Rectal smooth muscle tissue (tissue), 1 donor: Measurements from ENCODE around the gene FAM181A.

Experiments used
- H3K27ac ChIP-seq: one replicate; pipeline ENCODE4 v1.7.0; 2013; ENCODE audit warnings: low read depth, low read length, inconsistent platforms
- H3K27me3 ChIP-seq: one replicate; pipeline ENCODE4 v1.7.0; 2013; ENCODE audit warnings: low read length; ENCODE audit not compliant: control insufficient read depth, insufficient read depth
- H3K36me3 ChIP-seq: one replicate; pipeline ENCODE4 v1.7.0; 2013; ENCODE audit warnings: low read length; ENCODE audit not compliant: control insufficient read depth, insufficient read depth
- H3K4me1 ChIP-seq: one replicate; pipeline ENCODE4 v1.7.0; 2013; ENCODE audit warnings: low read length; ENCODE audit not compliant: control insufficient read depth, insufficient read depth
- H3K4me3 ChIP-seq: one replicate; pipeline ENCODE4 v1.7.0; 2013; ENCODE audit warnings: low read length
- H3K9ac ChIP-seq: one replicate; pipeline ENCODE4 v1.7.0; 2013; ENCODE audit warnings: low read length

The FAM181A gene

DNA sequence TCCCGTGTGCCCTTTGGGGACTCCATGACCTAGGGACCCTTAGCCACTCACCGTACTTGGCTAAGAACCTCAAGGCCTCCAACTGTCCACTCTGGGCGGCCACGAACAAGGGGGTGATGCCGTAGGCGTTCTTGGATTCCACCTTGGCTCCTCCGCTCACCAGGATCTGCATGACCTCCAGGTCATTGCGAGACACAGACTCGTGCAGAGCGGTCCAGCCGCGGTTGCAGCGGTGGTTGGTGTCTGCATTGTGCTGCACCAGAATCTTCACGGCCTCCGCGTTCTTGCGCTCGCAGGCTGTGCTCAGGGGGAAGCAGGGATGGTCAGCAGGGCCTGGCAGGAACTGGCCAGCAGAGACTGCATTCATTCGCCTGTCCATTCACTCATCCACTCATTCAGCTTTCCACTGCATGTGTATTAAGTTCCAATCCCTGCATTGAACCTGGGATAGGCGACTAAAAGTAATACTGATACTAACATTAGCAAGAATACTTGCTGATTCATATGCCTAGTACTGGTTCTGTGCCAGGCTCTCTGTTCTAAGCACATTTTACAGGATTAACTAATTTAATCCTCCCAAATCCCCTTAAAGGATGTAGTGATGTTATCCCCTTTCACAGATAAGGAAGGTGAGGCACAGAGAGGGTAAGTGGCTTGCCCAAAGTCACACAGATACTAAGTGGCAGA, 23.9 kb downstream of the FAM181A start:
- Histone ChIP-seq H3K4me3 (no peak overlapping the region), H3K27ac (no peak overlapping the region), H3K4me1 (peaks cover 7% of the 10 kb centered on the region), H3K36me3 (peaks cover 20% of the 10 kb centered on the region), H3K27me3 (no peaks in the 10 kb centered on the region), H3K9ac (no peak overlapping the region)

DNA sequence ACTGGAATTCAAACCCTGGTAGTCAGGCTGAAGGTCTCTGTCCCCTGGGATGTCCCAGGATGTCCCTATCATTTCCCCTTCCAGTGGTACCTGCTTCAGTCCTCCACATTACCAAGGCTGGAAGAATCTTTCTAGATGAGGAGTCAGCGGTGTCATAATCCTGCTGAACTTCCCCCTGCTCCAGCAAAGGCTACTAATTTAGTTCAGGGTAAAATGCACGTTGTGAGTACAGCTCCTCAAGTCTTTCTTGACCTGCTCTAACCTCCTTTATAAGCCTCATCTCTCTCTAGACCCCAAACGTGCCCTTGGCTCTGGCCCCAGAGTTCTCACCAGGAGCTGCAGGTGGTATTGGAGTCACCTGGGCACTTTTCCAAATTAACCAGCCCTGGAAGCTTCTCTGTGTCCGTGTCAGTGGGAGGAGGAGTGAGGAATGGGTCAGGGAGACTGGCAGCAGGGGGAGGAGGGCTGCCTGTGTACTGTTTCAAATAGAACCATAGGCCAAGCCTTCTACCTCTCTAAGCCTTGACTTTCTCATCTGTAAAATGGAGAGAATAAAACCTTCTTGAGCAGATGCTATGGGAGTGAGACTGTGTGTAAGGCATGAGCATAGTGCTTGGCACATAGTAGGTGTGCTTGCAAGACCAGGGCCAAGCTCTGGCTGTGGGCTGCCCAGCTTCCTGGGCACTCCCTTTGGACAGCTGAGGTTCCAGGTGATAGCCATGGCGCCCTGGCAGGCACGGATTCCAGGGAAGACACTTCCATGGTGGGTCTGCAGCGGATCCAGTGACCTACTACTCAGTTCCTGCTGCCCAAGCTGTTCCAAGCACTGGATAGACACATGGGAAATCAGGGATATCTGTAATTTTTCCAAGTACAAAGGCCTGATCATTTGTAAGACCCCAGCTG, 24.7 kb downstream of the FAM181A start:
- no peaks in the 10 kb centered on the region for H3K27me3 ChIP-seq
- H3K4me1 ChIP-seq: peaks cover 11% of the 10 kb centered on the region
- peaks cover 16% of the 10 kb centered on the region for H3K36me3 ChIP-seq
- H3K4me3 ChIP-seq: no peak overlapping the region
- H3K27ac ChIP-seq: no peak overlapping the region
- H3K9ac ChIP-seq: no peak overlapping the region

DNA sequence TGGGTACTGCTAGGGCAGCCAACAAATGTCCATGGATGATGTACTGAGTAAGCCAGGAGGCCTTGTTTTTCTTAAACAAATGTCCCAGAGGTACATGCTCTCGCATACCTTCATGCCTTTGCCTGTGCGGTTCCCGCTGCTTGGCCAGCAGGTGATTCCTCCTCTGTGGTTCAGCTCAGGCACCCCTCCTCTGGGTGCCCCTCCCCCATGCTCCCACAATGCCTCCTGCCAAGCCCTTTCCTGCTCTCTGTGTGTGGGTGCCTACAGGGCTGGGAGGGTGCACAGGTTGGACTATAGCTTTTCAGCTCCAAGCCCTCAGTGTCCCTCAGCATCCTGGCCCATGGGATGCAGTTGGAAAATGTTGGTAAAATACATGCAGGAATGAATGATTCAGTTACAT, 25.7 kb downstream of the FAM181A start:
- Histone ChIP-seq H3K27ac (peak overlapping the region; percentile 67), H3K4me1 (peaks cover 17% of the 10 kb centered on the region), H3K9ac (no peak overlapping the region), H3K27me3 (no peaks in the 10 kb centered on the region), H3K36me3 (peaks cover 16% of the 10 kb centered on the region), H3K4me3 (no peak overlapping the region)

- peaks cover 17% of the 10 kb centered on the region for H3K4me1 ChIP-seq
- H3K36me3 ChIP-seq: peaks cover 16% of the 10 kb centered on the region
- H3K27me3 ChIP-seq: no peaks in the 10 kb centered on the region
- peak overlapping the region; percentile 20 for H3K4me3 ChIP-seq
- H3K9ac ChIP-seq: no peak overlapping the region
- peak overlapping the region; percentile 67 for H3K27ac ChIP-seq
Measured at GRCh38 chr14:93953263-93953662, 26.1 kb downstream of the FAM181A start.

GRCh38 chr14:93953739-93954515, 26.8 kb downstream of the FAM181A start:
- peaks cover 22% of the 10 kb centered on the region for H3K4me1 ChIP-seq
- peaks cover 16% of the 10 kb centered on the region for H3K36me3 ChIP-seq
- H3K27ac ChIP-seq: peak overlapping the region; percentile 67
- no peak overlapping the region for H3K9ac ChIP-seq
- peak overlapping the region; percentile 20 for H3K4me3 ChIP-seq
- no peaks in the 10 kb centered on the region for H3K27me3 ChIP-seq

DNA sequence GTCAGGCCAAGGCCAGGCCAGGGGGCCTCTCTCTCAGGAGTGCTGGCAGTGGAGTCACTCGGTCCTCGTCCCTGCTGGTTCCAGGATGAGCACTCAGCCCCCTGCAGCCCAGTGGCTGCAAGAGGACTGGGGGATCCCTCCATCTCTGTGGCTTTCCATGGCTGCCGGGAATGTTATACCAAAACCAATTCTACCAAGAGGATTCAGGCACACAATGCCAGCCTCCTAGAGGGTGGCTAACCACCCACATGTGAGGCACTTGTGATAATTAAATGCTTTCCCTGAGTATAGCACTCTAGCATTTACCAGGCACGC, 27.3 kb downstream of the FAM181A start:
- Histone ChIP-seq H3K27me3 (no peaks in the 10 kb centered on the region), H3K4me1 (peaks cover 28% of the 10 kb centered on the region), H3K36me3 (peaks cover 16% of the 10 kb centered on the region), H3K4me3 (no peak overlapping the region), H3K9ac (no peak overlapping the region), H3K27ac (peak overlapping the region; percentile 67)

DNA sequence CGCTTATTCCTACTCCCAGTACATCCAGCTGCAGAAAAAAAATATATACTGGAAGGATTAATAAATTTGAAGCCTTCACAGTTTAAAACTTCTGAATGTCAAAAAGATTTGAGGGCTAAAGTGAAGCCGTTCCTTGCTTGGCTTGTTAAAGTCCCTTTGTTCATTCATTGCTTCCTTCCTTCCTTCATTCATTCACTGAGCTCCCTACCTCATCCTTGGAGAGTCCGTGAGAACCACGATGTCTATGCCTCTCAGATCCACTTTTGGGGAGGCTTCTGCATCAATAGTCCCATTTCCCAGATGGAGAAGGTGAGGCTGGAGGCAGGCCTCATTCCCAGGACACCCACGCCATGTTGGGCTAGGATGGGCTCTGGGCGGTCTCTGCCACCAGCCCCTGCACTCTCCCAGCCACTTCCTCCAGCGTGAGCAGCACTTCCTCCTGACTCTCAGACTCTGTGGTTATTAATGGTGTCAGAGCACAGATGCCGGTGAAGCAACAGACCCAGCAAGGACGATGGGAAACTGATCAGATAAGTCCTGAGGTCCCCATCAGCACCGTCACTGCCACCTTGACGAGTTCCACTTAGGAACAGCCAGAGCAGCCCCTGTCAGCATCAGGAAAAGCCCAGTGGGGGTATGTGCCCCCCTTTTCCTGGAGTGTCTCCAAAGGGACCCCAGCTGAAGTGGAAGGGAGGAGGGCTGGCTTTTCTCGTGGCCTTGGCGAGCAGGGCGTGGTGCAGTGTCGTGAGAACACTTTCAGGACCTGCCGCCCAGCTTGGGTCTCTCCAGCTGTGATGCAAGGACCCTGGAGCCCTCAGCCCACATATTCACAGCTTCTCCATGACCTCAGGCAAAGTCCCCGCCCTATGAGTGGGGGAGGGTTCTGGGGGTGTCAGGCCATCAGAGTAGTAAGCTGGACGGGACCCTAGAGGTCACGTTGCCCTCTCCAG, 28.0 kb downstream of the FAM181A start:
- Histone ChIP-seq H3K36me3 (peaks cover 10% of the 10 kb centered on the region), H3K9ac (peak overlapping the region; percentile 25), H3K4me1 (peaks cover 30% of the 10 kb centered on the region), H3K27me3 (no peaks in the 10 kb centered on the region), H3K4me3 (peak overlapping the region; percentile 34), H3K27ac (peak overlapping the region; percentile 67)

- Histone ChIP-seq H3K27ac (peak overlapping the region; percentile 69), H3K9ac (no peak overlapping the region), H3K27me3 (no peaks in the 10 kb centered on the region), H3K36me3 (peaks cover 2% of the 10 kb centered on the region), H3K4me3 (peak overlapping the region; percentile 34), H3K4me1 (peaks cover 30% of the 10 kb centered on the region)
Measured at GRCh38 chr14:93955850-93956481, 28.8 kb downstream of the FAM181A start.

DNA sequence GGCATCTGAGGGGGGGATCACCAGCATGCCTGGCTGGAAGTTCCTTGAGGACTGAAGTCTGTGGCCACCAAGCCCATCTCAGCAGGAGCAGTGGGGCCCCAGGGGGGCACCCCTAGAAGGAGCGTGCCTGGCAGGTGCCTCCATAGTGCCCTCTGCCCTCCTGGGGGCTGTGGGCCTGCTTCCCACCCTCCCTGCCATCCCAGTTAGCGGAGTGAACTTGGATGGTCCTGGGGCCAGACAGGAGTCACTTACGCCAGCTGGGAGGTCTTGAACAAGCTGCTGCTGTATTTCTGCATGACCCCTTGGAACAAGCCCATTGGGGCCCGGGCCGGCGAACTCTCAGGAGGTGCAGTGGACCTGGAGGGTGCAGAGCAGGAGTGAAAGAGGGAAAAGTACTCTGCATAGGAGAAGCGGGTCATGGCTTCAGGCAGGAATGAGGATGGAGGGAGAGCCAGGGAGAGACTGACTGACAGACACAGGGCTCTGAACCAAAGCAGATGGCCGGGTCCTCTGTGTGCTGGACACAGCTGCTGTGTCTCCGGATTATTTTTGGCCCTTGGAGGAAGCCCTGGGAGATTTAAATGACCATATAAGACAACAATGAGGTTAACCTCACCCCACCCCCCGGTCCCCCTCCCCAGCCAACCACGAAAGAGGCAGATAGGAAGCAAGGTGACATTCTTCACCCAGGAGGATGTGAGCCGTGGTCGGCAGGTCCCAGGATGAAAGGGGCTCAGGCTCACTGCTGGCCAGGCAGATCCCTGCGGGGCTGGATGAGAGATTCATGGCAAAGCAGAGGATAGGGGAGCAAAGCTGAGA, 29.6 kb downstream of the FAM181A start:
- H3K27me3 ChIP-seq: no peaks in the 10 kb centered on the region
- H3K36me3 ChIP-seq: peaks cover 2% of the 10 kb centered on the region
- no peak overlapping the region for H3K9ac ChIP-seq
- peak overlapping the region; percentile 69 for H3K27ac ChIP-seq
- no peak overlapping the region for H3K4me3 ChIP-seq
- H3K4me1 ChIP-seq: peaks cover 30% of the 10 kb centered on the region

GRCh38 chr14:93957333-93957710, 30.2 kb downstream of the FAM181A start:
- Histone ChIP-seq H3K4me3 (no peak overlapping the region), H3K27me3 (no peaks in the 10 kb centered on the region), H3K9ac (no peak overlapping the region), H3K4me1 (peaks cover 30% of the 10 kb centered on the region), H3K36me3 (no peaks in the 10 kb centered on the region), H3K27ac (peak overlapping the region; percentile 69)
